Measurements from ENCODE around the gene VSIG10. TPM values are rescaled to one million over a fixed set of nuclear protein-coding genes. Genes with fewer than 3 reads are reported as not detected.
A peak's percentile ranks its signal among the peaks of the same experiment; 100 is the strongest.

Gene VSIG10
- total RNA-seq, 1 experiment from 2014 or later: 97.4 TPM

DNA sequence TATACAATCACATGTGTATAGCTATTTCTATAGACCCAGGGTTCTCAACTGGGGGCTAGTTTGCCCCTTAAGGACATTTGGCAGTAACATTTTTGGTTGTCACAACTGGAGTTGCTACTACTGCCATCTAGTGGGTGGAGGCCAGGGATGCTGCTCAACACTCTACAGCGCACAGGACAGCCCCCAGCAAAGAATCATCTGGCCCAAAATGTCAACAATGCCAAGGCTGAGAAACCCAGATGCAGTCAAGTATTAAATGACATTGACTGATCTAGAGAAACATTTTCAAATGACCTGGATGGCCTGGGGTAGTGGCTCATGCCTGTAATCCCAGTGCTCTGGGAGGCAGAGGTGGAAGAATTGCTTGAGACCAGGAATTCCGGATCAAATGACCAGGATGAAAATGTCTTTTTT, 48.7 kb downstream of the VSIG10 start:
- no peak overlapping the region for H4K91ac ChIP-seq (ENCODE audit: insufficient read length, low read depth, low read length)
- H3K4me2 ChIP-seq (ENCODE audit: insufficient read depth, insufficient read length, low read length): no peak overlapping the region
- H4K8ac ChIP-seq (replicated peaks; ENCODE audit: insufficient read length, low read depth, low read length): no peak overlapping the region
- DNase-seq: peak; percentile 75
- H2AFZ ChIP-seq (ENCODE audit: low read length): no peak overlapping the region
- peak overlapping the region in 1 of 3 experiments; percentile 86; a peak in 2 of 7 replicates for H3K27ac Mint-ChIP-seq
- H3K27ac ChIP-seq (ENCODE audit: insufficient read length, low read depth, low read length): no peak overlapping the region
- H3K4me3 Mint-ChIP-seq: no peak overlapping the region; a peak in 1 of 5 replicates
- H3K4me1 ChIP-seq (ENCODE audit: insufficient read depth, low read length): peaks cover 3% of the 10 kb centered on the region
- no peak overlapping the region for H2AK5ac ChIP-seq (ENCODE audit: insufficient read length, low read length)
- H3T11ph ChIP-seq (ENCODE audit: low read length): no peak overlapping the region
- H3K79me2 ChIP-seq (ENCODE audit: insufficient read depth, low read length): peaks cover under 1% of the 10 kb centered on the region; the same call in 1 of the 2 replicates
- H3K9me3 Mint-ChIP-seq: no peaks in the 10 kb centered on the region
- no peak overlapping the region for H3K14ac ChIP-seq (ENCODE audit: insufficient read depth, low read length)
- no peak overlapping the region for H3K9ac ChIP-seq (ENCODE audit: extremely low read depth, insufficient read length, low read length)
- WGBS (ENCODE audit: extremely low coverage, insufficient read length, low lambda C conversion rate): no CpG with 5 or more reads among the region's 2 CpGs
- no peaks in the 10 kb centered on the region for H4K20me1 ChIP-seq (ENCODE audit: control insufficient read depth, insufficient read depth, insufficient read length)
- no peak overlapping the region for H4K5ac ChIP-seq (ENCODE audit: insufficient read length, low read depth, low read length)
- no peak overlapping the region for H2BK20ac ChIP-seq (ENCODE audit: low read depth, low read length, poor library complexity, severe bottlenecking)
- H3K79me1 ChIP-seq (ENCODE audit: insufficient read depth, low read depth, low read length, poor library complexity, severe bottlenecking): peaks cover 15% of the 10 kb centered on the region
- H3K27me3 ChIP-seq (ENCODE audit: insufficient read depth, low read length): no peaks in the 10 kb centered on the region
- H3K23me2 ChIP-seq (ENCODE audit: insufficient read length, low read depth, low read length, poor library complexity, severe bottlenecking): peaks cover 5% of the 10 kb centered on the region
- peaks cover 23 to 30% of the 10 kb centered on the region in 2 experiments for H3K4me1 Mint-ChIP-seq
- H3K4ac ChIP-seq (ENCODE audit: low read depth, low read length): no peak overlapping the region
- no peak overlapping the region for H2BK120ac ChIP-seq (ENCODE audit: low read depth, low read length, poor library complexity, severe bottlenecking)
- no peaks in the 10 kb centered on the region for H3K27me3 Mint-ChIP-seq (ENCODE audit: low read depth)
- no peaks in the 10 kb centered on the region for H3K9me3 ChIP-seq (ENCODE audit: control insufficient read depth, low read depth, low read length)
- no peak overlapping the region for H3K23ac ChIP-seq (ENCODE audit: insufficient read length, low read depth, low read length)
- no peak overlapping the region for H3K18ac ChIP-seq (ENCODE audit: insufficient read length, low read depth, low read length)
- no peak overlapping the region for H2BK12ac ChIP-seq (ENCODE audit: insufficient read length, low read depth, low read length)
- no peak overlapping the region for H2BK15ac ChIP-seq (ENCODE audit: low read depth, low read length)
- TF ChIP-seq, protein P1, sequence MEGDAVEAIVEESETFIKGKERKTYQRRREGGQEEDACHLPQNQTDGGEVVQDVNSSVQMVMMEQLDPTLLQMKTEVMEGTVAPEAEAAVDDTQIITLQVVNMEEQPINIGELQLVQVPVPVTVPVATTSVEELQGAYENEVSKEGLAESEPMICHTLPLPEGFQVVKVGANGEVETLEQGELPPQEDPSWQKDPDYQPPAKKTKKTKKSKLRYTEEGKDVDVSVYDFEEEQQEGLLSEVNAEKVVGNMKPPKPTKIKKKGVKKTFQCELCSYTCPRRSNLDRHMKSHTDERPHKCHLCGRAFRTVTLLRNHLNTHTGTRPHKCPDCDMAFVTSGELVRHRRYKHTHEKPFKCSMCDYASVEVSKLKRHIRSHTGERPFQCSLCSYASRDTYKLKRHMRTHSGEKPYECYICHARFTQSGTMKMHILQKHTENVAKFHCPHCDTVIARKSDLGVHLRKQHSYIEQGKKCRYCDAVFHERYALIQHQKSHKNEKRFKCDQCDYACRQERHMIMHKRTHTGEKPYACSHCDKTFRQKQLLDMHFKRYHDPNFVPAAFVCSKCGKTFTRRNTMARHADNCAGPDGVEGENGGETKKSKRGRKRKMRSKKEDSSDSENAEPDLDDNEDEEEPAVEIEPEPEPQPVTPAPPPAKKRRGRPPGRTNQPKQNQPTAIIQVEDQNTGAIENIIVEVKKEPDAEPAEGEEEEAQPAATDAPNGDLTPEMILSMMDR (conservative IDR thresholded peaks at IDR 0.05): peak; percentile 86
- H3K56ac ChIP-seq (ENCODE audit: insufficient read length, low read depth, low read length): no peak overlapping the region
- H3K36me3 Mint-ChIP-seq (ENCODE audit: insufficient read depth in 1 of 3, low read depth in 3 of 3): peaks cover 13 to 33% (median 28%) of the 10 kb centered on the region in 3 experiments; a peak in 5 of 7 replicates
- H2BK5ac ChIP-seq (ENCODE audit: insufficient read length, low read length): no peak overlapping the region

Measured in H9 (cell line).